Effector memory CD8-positive, alpha-beta T cell (primary cell): ENCODE measurements around the gene RHOH.
A peak's percentile ranks its signal among the peaks of the same experiment; 100 is the strongest.

Experiments
- ATAC-seq: fragments of 150-1000 bp; cut with Tn5 transposase; replicated peaks from 2 replicates; pipeline ENCODE4 v1.10.0; 2021; ENCODE audit warnings: mild to moderate bottlenecking, moderate library complexity
- DNase-seq, 3 experiments: peaks; one replicate each; pipeline ENCODE4 v3.0.0; 2021
- H3K27ac Mint-ChIP-seq, 2 donors: one replicate each; pipeline ENCODE4 v1.8.0; 2022; ENCODE audit warnings: mild to moderate bottlenecking in 2 of 2, mixed read lengths in 2 of 2, moderate library complexity in 2 of 2
- H3K27me3 Mint-ChIP-seq, 2 donors: one replicate each; pipeline ENCODE4 v1.8.0; 2022; ENCODE audit warnings: mixed read lengths in 2 of 2
- H3K36me3 Mint-ChIP-seq: one replicate; pipeline ENCODE4 v1.8.0; 2022; ENCODE audit warnings: mild to moderate bottlenecking, moderate library complexity, mixed read lengths; ENCODE audit not compliant: insufficient read depth
- H3K4me1 Mint-ChIP-seq, 2 donors: one replicate each; pipeline ENCODE4 v1.8.0; 2022; ENCODE audit warnings: low read depth in 2 of 2, mixed read lengths in 2 of 2
- H3K4me3 Mint-ChIP-seq, 2 donors: one replicate each; pipeline ENCODE4 v1.8.0; 2022; ENCODE audit warnings: mild to moderate bottlenecking in 2 of 2, mixed read lengths in 2 of 2, moderate library complexity in 2 of 2
- H3K9me3 Mint-ChIP-seq, 2 donors: one replicate each; pipeline ENCODE4 v1.8.0; 2022; ENCODE audit warnings: mixed read lengths in 2 of 2

RHOH gene

GRCh38 chr4:40201898-40202297 lies 5.1 kb downstream of the RHOH start:
- peak overlapping the region; percentile 99 to 100 for H3K27ac Mint-ChIP-seq
- peaks cover 84% of the 10 kb centered on the region for H3K36me3 Mint-ChIP-seq
- peak overlapping the region; percentile 98 to 99 for H3K4me3 Mint-ChIP-seq
- DNase-seq (no peak), ATAC-seq (no peak)
- H3K27me3 Mint-ChIP-seq = no peaks in the 10 kb centered on the region
- H3K4me1 Mint-ChIP-seq = peaks cover 61 to 65% of the 10 kb centered on the region in 2 donors
- no peaks in the 10 kb centered on the region for H3K9me3 Mint-ChIP-seq

- Mint-ChIP-seq H3K9me3 (no peaks in the 10 kb centered on the region), H3K36me3 (peaks cover 84% of the 10 kb centered on the region), H3K27ac (peak overlapping the region; percentile 99 to 100), H3K27me3 (no peaks in the 10 kb centered on the region), H3K4me1 (peaks cover 66 to 69% of the 10 kb centered on the region in 2 donors), H3K4me3 (peak overlapping the region; percentile 98 to 99)
- DNase-seq (no peak), ATAC-seq (no peak)
Measured at GRCh38 chr4:40202474-40202873, 5.6 kb downstream of the RHOH start.

GRCh38 chr4:40204507-40205258 lies 7.9 kb downstream of the RHOH start:
- DNase-seq (no peak), ATAC-seq (no peak)
- Mint-ChIP-seq H3K27me3 (no peaks in the 10 kb centered on the region), H3K27ac (peak overlapping the region; percentile 99 to 100), H3K9me3 (no peaks in the 10 kb centered on the region), H3K4me1 (peaks cover 66 to 70% of the 10 kb centered on the region in 2 donors), H3K4me3 (peak overlapping the region; percentile 98 to 99), H3K36me3 (peaks cover 78% of the 10 kb centered on the region)

- Mint-ChIP-seq H3K27me3 (no peaks in the 10 kb centered on the region), H3K4me1 (peaks cover 65 to 68% of the 10 kb centered on the region in 2 donors), H3K36me3 (peaks cover 77% of the 10 kb centered on the region), H3K9me3 (no peaks in the 10 kb centered on the region), H3K27ac (peak overlapping the region; percentile 99 to 100), H3K4me3 (peak overlapping the region; percentile 98 to 99)
- DNase-seq (no peak), ATAC-seq (peak; percentile 56)
Measured at GRCh38 chr4:40205259-40206198, 8.7 kb downstream of the RHOH start.

GRCh38 chr4:40206426-40206825 lies 9.6 kb downstream of the RHOH start:
- ATAC-seq (no peak), DNase-seq (no peak)
- Mint-ChIP-seq H3K4me1 (peaks cover 68 to 73% of the 10 kb centered on the region in 2 donors), H3K36me3 (peaks cover 76% of the 10 kb centered on the region), H3K27me3 (no peaks in the 10 kb centered on the region), H3K27ac (peak overlapping the region; percentile 99 to 100), H3K9me3 (no peaks in the 10 kb centered on the region), H3K4me3 (peak overlapping the region; percentile 98 to 99)

- no peaks in the 10 kb centered on the region for H3K9me3 Mint-ChIP-seq
- peak overlapping the region; percentile 75 to 82 for H3K4me3 Mint-ChIP-seq
- ATAC-seq (no peak), DNase-seq (no peak)
- peaks cover 74 to 80% of the 10 kb centered on the region in 2 donors for H3K4me1 Mint-ChIP-seq
- H3K36me3 Mint-ChIP-seq = peaks cover 85% of the 10 kb centered on the region
- no peaks in the 10 kb centered on the region for H3K27me3 Mint-ChIP-seq
- peak overlapping the region; percentile 80 to 97 for H3K27ac Mint-ChIP-seq
Measured at GRCh38 chr4:40209401-40209800, 12.6 kb downstream of the RHOH start.

GRCh38 chr4:40210776-40211175 lies 13.9 kb downstream of the RHOH start:
- Mint-ChIP-seq H3K36me3 (peaks cover 88% of the 10 kb centered on the region), H3K27ac (peak overlapping the region; percentile 80 to 97), H3K4me3 (peak overlapping the region; percentile 75 to 82), H3K9me3 (no peaks in the 10 kb centered on the region), H3K4me1 (peaks cover 73 to 79% of the 10 kb centered on the region in 2 donors), H3K27me3 (no peaks in the 10 kb centered on the region)
- DNase-seq (no peak), ATAC-seq (no peak)

GRCh38 chr4:40211224-40212185 lies 14.7 kb downstream of the RHOH start:
- peaks cover 88% of the 10 kb centered on the region for H3K36me3 Mint-ChIP-seq
- peak overlapping the region; percentile 80 to 97 for H3K27ac Mint-ChIP-seq
- DNase-seq (no peak), ATAC-seq (peak; percentile 14)
- H3K4me1 Mint-ChIP-seq = peaks cover 69 to 80% of the 10 kb centered on the region in 2 donors
- peak overlapping the region; percentile 75 to 82 for H3K4me3 Mint-ChIP-seq
- H3K27me3 Mint-ChIP-seq = no peaks in the 10 kb centered on the region
- no peaks in the 10 kb centered on the region for H3K9me3 Mint-ChIP-seq

GRCh38 chr4:40212674-40213527 lies 16.1 kb downstream of the RHOH start:
- Mint-ChIP-seq H3K27me3 (no peaks in the 10 kb centered on the region), H3K36me3 (peaks cover 93% of the 10 kb centered on the region), H3K9me3 (no peaks in the 10 kb centered on the region), H3K4me3 (peak overlapping the region; percentile 75 to 82), H3K27ac (peak overlapping the region; percentile 80 to 97), H3K4me1 (peaks cover 74 to 87% of the 10 kb centered on the region in 2 donors)
- ATAC-seq (peak; percentile 8), DNase-seq (no peak)

- no peaks in the 10 kb centered on the region for H3K27me3 Mint-ChIP-seq
- peaks cover 97% of the 10 kb centered on the region for H3K36me3 Mint-ChIP-seq
- no peaks in the 10 kb centered on the region for H3K9me3 Mint-ChIP-seq
- ATAC-seq (peak; percentile 81), DNase-seq (peak; percentile 38 to 57 (median 48))
- H3K4me3 Mint-ChIP-seq = peak overlapping the region; percentile 75 to 82
- peaks cover 77 to 90% of the 10 kb centered on the region in 2 donors for H3K4me1 Mint-ChIP-seq
- H3K27ac Mint-ChIP-seq = peak overlapping the region; percentile 80 to 97
Measured at GRCh38 chr4:40214038-40214437, 17.2 kb downstream of the RHOH start.

- Mint-ChIP-seq H3K27me3 (no peaks in the 10 kb centered on the region), H3K4me3 (peak overlapping the region; percentile 58 to 82), H3K4me1 (peaks cover 79 to 92% of the 10 kb centered on the region in 2 donors), H3K27ac (peak overlapping the region; percentile 80 to 97), H3K36me3 (peaks cover 98% of the 10 kb centered on the region), H3K9me3 (no peaks in the 10 kb centered on the region)
- DNase-seq (no peak), ATAC-seq (no peak)
Measured at GRCh38 chr4:40214661-40215418, 18.0 kb downstream of the RHOH start.
